Activated naive CD4-positive, alpha-beta T cell treated with Interleukin-2 at 50 U/mL for 16 hours (primary cell): ENCODE results near the gene C1QTNF9B.

Experiments
- DNase-seq: peaks from one replicate; pipeline ENCODE4 v3.0.0-alpha.2; 2020

Gene C1QTNF9B

DNA sequence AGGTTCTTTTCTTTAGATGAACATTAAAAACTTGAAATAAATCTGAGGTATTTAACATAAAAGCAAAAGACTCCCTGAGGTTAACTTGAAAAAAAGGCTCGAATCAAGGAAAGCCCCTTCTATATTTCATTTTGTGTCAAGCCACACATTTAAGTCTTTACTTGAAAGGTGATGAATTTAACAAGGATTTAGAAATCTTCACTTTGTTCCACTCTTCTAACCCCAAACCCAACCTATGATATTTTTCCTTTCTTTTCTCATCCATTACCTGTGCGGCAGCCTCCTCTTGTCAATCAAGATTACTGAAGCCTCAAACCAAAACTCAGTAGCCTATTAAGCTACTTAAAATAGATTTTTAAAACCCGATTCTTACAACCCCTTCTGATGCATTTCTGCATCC, 41.9 kb downstream of the C1QTNF9B start:
- no peak for DNase-seq

GRCh38 chr13:23852351-23852750, 45.0 kb downstream of the C1QTNF9B start:
- DNase-seq: no peak

DNA sequence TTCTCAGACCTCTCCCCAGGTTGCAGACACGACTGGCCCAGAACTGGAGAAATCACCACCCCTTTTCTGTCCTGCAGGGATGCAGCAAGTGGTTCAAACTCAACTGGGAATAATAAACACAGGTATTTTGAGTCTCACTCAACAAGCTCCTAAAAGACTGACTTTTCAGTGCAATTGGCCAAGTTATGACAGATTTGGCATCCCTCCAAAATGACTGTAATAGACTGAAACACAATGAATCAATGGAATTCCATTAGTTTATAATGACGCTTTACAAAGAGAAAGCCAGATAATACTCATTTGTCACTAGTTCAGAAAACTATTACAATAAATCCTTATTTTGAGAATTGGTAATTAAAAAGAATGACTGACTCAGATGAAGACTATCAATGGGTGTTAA, 46.2 kb downstream of the C1QTNF9B start:
- DNase-seq: no peak

- no peak for DNase-seq
Observed at GRCh38 chr13:23850134-23850533, 47.2 kb downstream of the C1QTNF9B start.

DNA sequence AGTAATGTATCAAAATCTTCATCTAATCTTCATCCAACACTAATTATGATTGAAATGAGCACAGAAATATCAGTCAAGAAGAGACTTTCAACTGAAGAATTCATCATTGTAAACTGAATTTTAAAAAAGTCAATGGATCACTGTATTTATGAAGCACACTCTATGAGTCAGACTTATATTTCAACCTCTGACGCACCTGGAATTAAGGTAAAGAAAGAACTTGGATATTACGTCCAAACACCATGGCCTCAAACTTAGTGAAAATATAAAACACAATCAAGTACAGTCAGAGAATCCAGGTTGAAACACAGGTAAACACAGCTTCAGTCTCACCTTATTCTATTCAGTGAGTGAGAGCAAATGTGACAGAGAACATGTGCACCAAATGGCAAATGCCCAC, 47.6 kb downstream of the C1QTNF9B start:
- no peak for DNase-seq

DNA sequence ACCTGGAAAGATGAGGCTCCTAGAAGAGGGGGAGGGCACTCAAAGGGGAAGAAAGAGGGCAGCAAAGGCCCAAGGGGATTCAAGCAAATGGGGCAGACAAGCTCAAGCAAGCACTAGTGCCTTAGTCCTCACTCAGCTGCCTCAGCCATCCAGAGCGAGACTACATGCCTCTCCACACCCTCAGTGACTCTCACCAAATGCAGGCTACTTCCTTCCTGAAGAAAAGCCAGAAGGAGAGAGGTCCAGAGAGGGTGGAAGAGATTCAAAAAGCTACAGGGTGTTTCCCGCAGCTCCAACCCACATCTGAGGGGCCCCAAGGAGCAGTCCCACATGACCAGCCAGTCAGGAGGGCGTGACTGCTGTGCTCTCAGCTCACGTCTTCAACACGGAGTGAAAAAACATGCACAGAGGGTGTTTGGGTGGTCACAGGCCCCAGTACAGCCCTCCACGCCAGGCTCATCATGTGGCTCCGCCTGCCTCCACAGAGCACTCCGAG, 48.6 kb downstream of the C1QTNF9B start:
- no peak for DNase-seq

DNA sequence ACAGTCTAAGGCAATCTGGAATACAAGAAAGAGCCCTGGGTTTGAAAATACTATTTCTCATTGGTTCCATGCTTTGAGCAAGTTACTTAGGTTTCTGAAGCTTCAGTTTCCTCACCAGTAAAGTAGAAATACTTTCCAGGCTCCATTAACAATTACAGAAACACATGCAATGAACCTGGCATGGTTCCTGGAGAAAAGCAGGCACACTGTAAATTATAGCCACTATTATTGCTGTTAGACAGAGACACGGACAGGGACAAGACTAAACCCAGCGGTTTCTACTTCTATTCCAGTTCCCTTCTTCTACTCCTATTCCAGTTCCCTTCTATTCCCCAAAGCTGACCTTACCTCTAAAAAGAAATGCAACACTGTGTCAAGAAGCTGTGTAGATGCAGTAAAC, 49.3 kb downstream of the C1QTNF9B start:
- DNase-seq: no peak

- no peak for DNase-seq
Observed at GRCh38 chr13:23847497-23847896, 49.8 kb downstream of the C1QTNF9B start.

DNA sequence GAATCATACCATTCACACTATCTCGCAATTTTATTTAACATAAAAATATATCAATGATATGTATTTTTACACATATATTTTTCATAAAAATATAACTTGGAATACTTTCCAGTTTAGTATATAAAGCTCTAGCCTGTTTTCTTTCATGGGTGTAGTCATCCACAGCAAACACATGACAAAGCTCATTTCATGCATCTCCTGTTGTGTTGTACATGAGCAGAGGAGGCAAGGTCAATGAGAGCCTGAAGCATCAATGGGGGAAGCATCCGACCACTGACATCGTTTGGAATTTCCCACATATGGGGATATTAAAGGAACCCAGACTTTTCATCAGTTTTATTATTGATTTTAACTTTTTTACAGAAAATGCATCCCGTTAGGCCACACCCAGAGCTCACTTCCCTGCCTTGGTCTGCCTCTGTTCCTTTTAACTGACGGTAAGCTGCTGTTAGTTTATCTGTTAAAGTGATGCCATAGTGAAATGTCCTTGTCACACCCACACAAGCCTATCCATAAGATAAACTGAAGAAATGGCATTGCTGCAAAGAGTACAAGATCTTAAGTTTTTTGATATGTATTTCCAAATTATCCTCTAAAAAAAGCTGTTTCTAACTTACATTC, 52.1 kb downstream of the C1QTNF9B start:
- no peak for DNase-seq

DNA sequence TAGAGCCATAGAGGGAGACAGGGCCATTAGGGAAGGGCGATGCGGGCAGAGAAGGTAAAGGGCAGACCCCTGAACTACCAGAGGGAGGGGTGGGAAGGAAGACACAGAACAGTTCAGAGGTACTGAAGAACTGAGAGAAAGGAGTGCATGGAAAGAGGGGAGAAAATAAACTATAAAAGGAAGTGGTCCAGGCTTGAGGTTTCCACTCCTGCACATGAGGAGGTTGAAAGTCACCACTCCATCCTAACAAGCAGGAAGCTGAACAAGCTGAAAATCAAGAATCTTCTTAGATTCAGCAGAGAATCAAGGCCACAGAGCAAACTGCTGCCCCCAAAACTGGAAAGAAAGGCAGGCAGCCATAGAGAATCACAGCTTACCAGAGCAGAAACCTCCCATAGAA, 53.2 kb downstream of the C1QTNF9B start:
- no peak for DNase-seq

DNA sequence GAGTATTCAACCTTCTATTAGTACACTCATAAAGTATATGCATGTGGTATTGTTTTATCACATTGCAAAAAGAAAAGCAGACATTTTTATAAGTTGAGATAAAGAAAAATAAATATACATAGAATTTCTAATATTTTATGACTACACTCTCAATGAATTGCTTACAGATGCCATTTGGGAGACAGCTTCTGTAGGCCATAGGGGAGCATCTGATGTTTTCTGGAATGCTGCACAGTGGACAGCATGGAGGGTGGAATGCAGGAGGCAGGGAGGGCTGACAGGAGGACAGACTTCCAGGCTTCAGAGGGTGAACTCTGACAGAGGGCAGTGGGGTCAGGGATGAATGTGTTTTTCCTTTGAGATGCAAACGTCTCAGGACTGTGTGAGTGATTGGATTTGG, 53.9 kb downstream of the C1QTNF9B start:
- no peak for DNase-seq

GRCh38 chr13:23842406-23842805, 54.9 kb downstream of the C1QTNF9B start:
- DNase-seq: no peak
